Naive thymus-derived CD4-positive, alpha-beta T cell (primary cell): ENCODE results near the gene NRXN2. TPM values are rescaled to one million over a fixed set of nuclear protein-coding genes. Genes with fewer than 3 reads are reported as not detected.
A peak's percentile ranks its signal among the peaks of the same experiment; 100 is the strongest.
"Not testable (repeated sequence)": the region's sequence is repeated elsewhere in the genome, so short reads cannot be mapped to it uniquely, and the experiment has no call there.

Experiments used
- ATAC-seq: fragments of 150-1000 bp; cut with Tn5 transposase; 2 replicates; pipeline ENCODE4 v1.10.0; 2021; ENCODE audit warnings: mild to moderate bottlenecking, moderate library complexity
- CTCF ChIA-PET: fragments of 350-600 bp; sonication (Branson Sonifier 250); formaldehyde crosslinking; loops from one replicate; lab custom pipeline; 2021; ENCODE audit warnings: antibody characterized with exemption; lab: Charles Lee
- POLR2A ChIA-PET: fragments of 350-600 bp; sonication (Branson Sonifier 250); formaldehyde crosslinking; loops from one replicate; lab custom pipeline; 2021; ENCODE audit warnings: antibody characterized with exemption, inconsistent platforms; lab: Charles Lee
- DNase-seq, 9 donors: peaks; one replicate each; pipeline versions ENCODE4 v3.0.0 to v3.0.0-alpha.2; 2020 to 2022; ENCODE audit warnings: mixed read lengths in 1 of 9
- H3K27ac ChIP-seq: one replicate; pipeline ENCODE4 v1.7.0; 2013; ENCODE audit warnings: mild to moderate bottlenecking, low read depth, low read length, moderate library complexity
- H3K27me3 ChIP-seq, 2 donors: one replicate each; pipeline ENCODE4 v1.7.0; 2013; ENCODE audit warnings: low read length in 2 of 2, mild to moderate bottlenecking in 2 of 2, moderate library complexity in 2 of 2; ENCODE audit not compliant: control insufficient read depth in 2 of 2, insufficient read depth in 2 of 2
- H3K36me3 ChIP-seq, 3 experiments: 1 replicate in 2 of 3; 2 replicates in 1 of 3; pipeline ENCODE4 v1.7.0; 2013; ENCODE audit warnings: low read length in 3 of 3, mild to moderate bottlenecking in 3 of 3, moderate library complexity in 1 of 3; ENCODE audit not compliant: insufficient read depth in 3 of 3, control insufficient read depth in 2 of 3
- H3K4me1 ChIP-seq, 2 donors: one replicate each; pipeline ENCODE4 v1.7.0; 2013; ENCODE audit warnings: low read length in 2 of 2, mild to moderate bottlenecking in 2 of 2, moderate library complexity in 1 of 2; ENCODE audit not compliant: control insufficient read depth in 2 of 2, insufficient read depth in 2 of 2
- H3K4me3 ChIP-seq: 2 replicates; pipeline ENCODE4 v1.7.0; 2013; ENCODE audit warnings: mild to moderate bottlenecking, low read length
- H3K9me3 ChIP-seq, 3 experiments: 1 replicate in 2 of 3; 2 replicates in 1 of 3; pipeline ENCODE4 v1.7.0; 2013; ENCODE audit warnings: low read length in 3 of 3; ENCODE audit not compliant: control insufficient read depth in 2 of 3
- H3K27ac Mint-ChIP-seq, 9 donors: one replicate each; pipeline ENCODE4 v1.8.0; 2020 to 2022; ENCODE audit warnings: mixed read lengths in 9 of 9, mild to moderate bottlenecking in 8 of 9, moderate library complexity in 5 of 9, inconsistent platforms in 2 of 9
- H3K27me3 Mint-ChIP-seq, 5 donors: one replicate each; pipeline ENCODE4 v1.8.0; 2021 to 2022; ENCODE audit warnings: mixed read lengths in 5 of 5, mild to moderate bottlenecking in 1 of 5
- H3K36me3 Mint-ChIP-seq, 5 donors: one replicate each; pipeline ENCODE4 v1.8.0; 2020 to 2022; ENCODE audit warnings: mixed read lengths in 5 of 5, mild to moderate bottlenecking in 3 of 5, inconsistent platforms in 1 of 5
- H3K4me1 Mint-ChIP-seq, 7 donors: one replicate each; pipeline ENCODE4 v1.8.0; 2020 to 2022; ENCODE audit warnings: mixed read lengths in 7 of 7, mild to moderate bottlenecking in 3 of 7, inconsistent platforms in 1 of 7
- H3K4me3 Mint-ChIP-seq, 10 donors: one replicate each; pipeline ENCODE4 v1.8.0; 2020 to 2022; ENCODE audit warnings: mild to moderate bottlenecking in 10 of 10, mixed read lengths in 10 of 10, moderate library complexity in 6 of 10, inconsistent platforms in 2 of 10
- H3K9me3 Mint-ChIP-seq, 11 donors: one replicate each; pipeline ENCODE4 v1.8.0; 2020 to 2022; ENCODE audit warnings: mixed read lengths in 11 of 11, mild to moderate bottlenecking in 4 of 11, inconsistent platforms in 1 of 11, moderate library complexity in 1 of 11
- intact Hi-C, 2 donors: fragments of 100-400 bp; cut with micrococcal nuclease; formaldehyde crosslinking; loops; one replicate each; pipeline ENCODE4 v1.15.1; 2023
- polyA plus RNA-seq, 2 donors: library from polyadenylated mRNA; unstranded; fragments of 300-500 nt; fragmentation: Illumina TruSeq; gene quantifications; one replicate each; pipeline ENCODE4 v1.2.3, GENCODE V29; 2021
- total RNA-seq, 6 experiments: library from RNA in 5 of 6; stranded (reverse) in 5 of 6; gene quantifications; 1 replicate in 5 of 6; 2 replicates in 1 of 6; pipeline ENCODE4 v1.2.3 and lab custom pipeline; 2021 to 2026

NRXN2 gene
- total and polyA plus RNA-seq, 7 experiments from 2014 or later = 0.07 to 0.71 (median 0.27) TPM; not detected in 4

- H3K4me1 Mint-ChIP-seq = peaks cover 0 to 10% (median 0%) of the 10 kb centered on the region in 7 donors
- ATAC-seq (no peak), DNase-seq (no peak)
- Histone ChIP-seq H3K9me3 (no peaks in the 10 kb centered on the region), H3K4me1 (no peaks in the 10 kb centered on the region), H3K4me3 (no peak overlapping the region), H3K27ac (no peak overlapping the region), H3K36me3 (no peaks in the 10 kb centered on the region), H3K27me3 (no peaks in the 10 kb centered on the region)
- ChIA-PET CTCF (no interaction called here), POLR2A (no interaction called here)
- peaks cover 2 to 26% (median 16%) of the 10 kb centered on the region in 5 donors for H3K27me3 Mint-ChIP-seq
- peaks cover 0 to 2% (median 0%) of the 10 kb centered on the region in 11 donors for H3K9me3 Mint-ChIP-seq
- H3K36me3 Mint-ChIP-seq = no peaks in the 10 kb centered on the region
- no peak overlapping the region for H3K27ac Mint-ChIP-seq
- H3K4me3 Mint-ChIP-seq = no peak overlapping the region
- intact Hi-C loops = no loop called here
Observed at GRCh38 chr11:64667154-64667745, 55.7 kb downstream of the NRXN2 start.

DNA sequence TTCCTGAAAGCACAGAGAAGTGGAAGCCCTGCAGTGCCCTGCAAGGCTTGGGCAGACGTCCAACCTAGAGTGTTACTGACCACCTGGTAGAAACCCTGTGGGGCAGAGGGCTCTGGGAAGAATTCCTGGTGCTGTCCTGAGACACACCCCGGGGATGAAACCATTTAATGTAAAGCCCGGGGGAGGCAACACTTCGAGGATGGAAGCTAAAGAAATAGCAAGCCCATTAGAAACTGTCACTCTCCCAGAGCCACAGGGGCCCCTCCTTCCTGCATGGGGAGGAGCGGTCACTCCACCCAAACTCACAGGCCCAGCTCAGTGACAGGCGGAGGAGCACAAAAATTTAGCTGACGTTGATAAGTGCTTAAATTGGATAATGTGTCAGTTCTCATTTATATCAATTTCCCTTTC, 57.6 kb downstream of the NRXN2 start:
- no peak overlapping the region for H3K4me3 ChIP-seq
- Mint-ChIP-seq H3K27me3 (peaks cover 0 to 15% (median 5%) of the 10 kb centered on the region in 5 donors), H3K4me3 (no peak overlapping the region), H3K9me3 (peaks cover 0 to 2% (median 0%) of the 10 kb centered on the region in 11 donors), H3K27ac (no peak overlapping the region), H3K4me1 (peaks cover 0 to 5% (median 0%) of the 10 kb centered on the region in 7 donors), H3K36me3 (no peaks in the 10 kb centered on the region)
- CTCF ChIA-PET = no interaction called here
- H3K36me3 ChIP-seq = no peaks in the 10 kb centered on the region
- no peaks in the 10 kb centered on the region for H3K27me3 ChIP-seq
- POLR2A ChIA-PET = no interaction called here
- no peaks in the 10 kb centered on the region for H3K9me3 ChIP-seq
- no peak for DNase-seq
- no peaks in the 10 kb centered on the region for H3K4me1 ChIP-seq
- intact Hi-C loops = no loop called here
- ATAC-seq = no peak
- H3K27ac ChIP-seq = no peak overlapping the region

DNA sequence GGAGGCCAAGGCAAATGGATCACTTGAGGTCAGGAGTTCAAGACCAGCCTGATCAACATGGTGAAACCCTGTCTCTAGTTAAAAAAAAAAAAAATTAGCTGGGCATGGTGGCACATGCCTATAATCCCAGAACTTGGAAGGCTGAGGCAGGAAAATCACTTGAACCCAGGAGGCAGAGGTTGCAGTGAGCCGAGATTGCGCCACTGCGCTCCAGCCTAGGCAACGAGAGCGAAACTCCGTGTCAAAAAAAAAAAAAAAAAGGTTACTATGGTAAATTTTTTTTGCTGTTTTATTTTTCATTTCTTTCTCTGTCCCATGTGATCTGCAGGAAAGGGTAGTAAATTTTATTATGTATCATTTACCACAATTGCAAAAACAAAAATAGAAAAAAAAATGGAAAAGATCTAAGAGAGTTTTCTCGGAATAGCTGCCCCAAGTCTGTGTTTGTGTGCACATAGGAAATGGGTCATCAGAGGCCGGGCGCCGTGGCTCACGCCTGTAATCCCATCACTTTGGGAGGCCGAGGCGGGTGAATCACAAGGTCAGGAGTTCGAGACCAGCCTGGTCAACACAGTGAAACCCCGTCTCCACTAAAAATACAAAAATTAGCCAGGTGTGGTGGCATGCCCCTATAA, 58.6 kb downstream of the NRXN2 start:
- H3K4me3 Mint-ChIP-seq, H3K9me3 ChIP-seq, CTCF ChIA-PET, H3K4me1 ChIP-seq, H3K4me1 Mint-ChIP-seq, H3K36me3 Mint-ChIP-seq, H3K9me3 Mint-ChIP-seq, H3K27ac ChIP-seq, ATAC-seq, DNase-seq, H3K27ac Mint-ChIP-seq, intact Hi-C loops, H3K27me3 ChIP-seq, POLR2A ChIA-PET, H3K4me3 ChIP-seq, H3K36me3 ChIP-seq: not testable (repeated sequence)
- H3K27me3 Mint-ChIP-seq = peaks cover 0 to 11% (median 3%) of the 10 kb centered on the region in 5 donors

GRCh38 chr11:64663656-64664055, 59.3 kb downstream of the NRXN2 start:
- Histone ChIP-seq H3K27ac (no peak overlapping the region), H3K36me3 (no peaks in the 10 kb centered on the region), H3K4me3 (no peak overlapping the region), H3K27me3 (no peaks in the 10 kb centered on the region), H3K9me3 (no peaks in the 10 kb centered on the region), H3K4me1 (no peaks in the 10 kb centered on the region)
- no peaks in the 10 kb centered on the region for H3K36me3 Mint-ChIP-seq
- peaks cover 0 to 2% (median 0%) of the 10 kb centered on the region in 11 donors for H3K9me3 Mint-ChIP-seq
- H3K27me3 Mint-ChIP-seq = peaks cover 0 to 8% (median 0%) of the 10 kb centered on the region in 5 donors
- intact Hi-C loops = no loop called here
- no peak overlapping the region for H3K4me3 Mint-ChIP-seq
- peaks cover 0 to 5% (median 0%) of the 10 kb centered on the region in 7 donors for H3K4me1 Mint-ChIP-seq
- peak overlapping the region in 1 of 9 donors; percentile 23 for H3K27ac Mint-ChIP-seq
- ATAC-seq (no peak), DNase-seq (no peak)
- POLR2A ChIA-PET = no interaction called here
- CTCF ChIA-PET = no interaction called here

- Histone ChIP-seq H3K4me1 (no peaks in the 10 kb centered on the region), H3K27ac (no peak overlapping the region), H3K36me3 (no peaks in the 10 kb centered on the region), H3K27me3 (no peaks in the 10 kb centered on the region), H3K4me3 (no peak overlapping the region), H3K9me3 (no peaks in the 10 kb centered on the region)
- Mint-ChIP-seq H3K4me3 (no peak overlapping the region), H3K27ac (no peak overlapping the region), H3K4me1 (peaks cover 0 to 11% (median 0%) of the 10 kb centered on the region in 7 donors), H3K36me3 (no peaks in the 10 kb centered on the region), H3K9me3 (no peaks in the 10 kb centered on the region), H3K27me3 (peaks cover 0 to 4% (median 0%) of the 10 kb centered on the region in 5 donors)
- intact Hi-C loops = no loop called here
- CTCF ChIA-PET = no interaction called here
- DNase-seq = no peak
- POLR2A ChIA-PET = no interaction called here
- ATAC-seq = no peak
Observed at GRCh38 chr11:64661614-64662013, 61.4 kb downstream of the NRXN2 start.

DNA sequence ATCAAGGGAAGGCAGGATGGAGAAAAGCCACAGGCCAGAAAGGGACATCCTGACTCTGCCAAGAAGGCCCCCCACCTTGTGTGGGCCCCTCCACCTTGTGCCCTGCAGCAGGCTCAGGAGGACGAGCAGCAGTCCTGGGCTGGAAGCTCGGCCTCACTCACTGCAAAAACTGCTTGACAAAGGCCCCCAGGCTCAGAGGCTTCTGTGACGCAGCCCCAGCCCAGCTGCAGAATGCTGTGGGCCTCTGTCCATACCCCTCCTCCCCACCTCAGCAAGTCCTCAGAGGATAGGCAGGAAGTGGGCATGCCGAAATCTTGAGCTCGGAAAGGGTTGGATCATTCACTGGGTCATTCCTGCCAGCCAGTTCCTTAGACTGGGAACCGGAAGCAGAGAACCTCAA, 61.9 kb downstream of the NRXN2 start:
- Histone ChIP-seq H3K4me1 (no peaks in the 10 kb centered on the region), H3K9me3 (no peaks in the 10 kb centered on the region), H3K27me3 (no peaks in the 10 kb centered on the region), H3K36me3 (no peaks in the 10 kb centered on the region), H3K27ac (no peak overlapping the region), H3K4me3 (no peak overlapping the region)
- ChIA-PET POLR2A (no interaction called here), CTCF (no interaction called here)
- DNase-seq (no peak), ATAC-seq (no peak)
- no peaks in the 10 kb centered on the region for H3K9me3 Mint-ChIP-seq
- peaks cover 0 to 4% (median 0%) of the 10 kb centered on the region in 5 donors for H3K27me3 Mint-ChIP-seq
- H3K27ac Mint-ChIP-seq = no peak overlapping the region
- intact Hi-C loops = no loop called here
- peaks cover 0 to 11% (median 0%) of the 10 kb centered on the region in 7 donors for H3K4me1 Mint-ChIP-seq
- no peaks in the 10 kb centered on the region for H3K36me3 Mint-ChIP-seq
- H3K4me3 Mint-ChIP-seq = no peak overlapping the region

DNA sequence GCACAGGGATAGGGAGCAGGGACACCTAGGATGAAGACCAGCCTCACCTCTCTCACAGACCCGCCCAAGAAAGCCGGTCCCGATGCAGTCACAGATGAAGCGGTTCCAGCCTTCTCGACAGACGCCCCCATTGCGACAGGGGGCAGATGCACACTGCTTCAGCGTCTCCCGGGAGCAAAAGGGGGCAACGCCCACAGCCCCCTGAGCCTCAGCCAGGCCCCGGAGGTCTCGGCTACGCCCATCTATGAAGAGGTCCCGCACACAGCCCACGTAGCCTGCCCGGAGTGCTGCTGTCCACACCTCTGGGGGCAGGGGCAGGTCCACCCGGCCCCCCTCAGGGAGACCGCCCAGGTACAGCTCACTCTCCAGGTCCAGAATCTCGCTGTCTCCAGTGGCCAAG, 62.3 kb downstream of the NRXN2 start:
- Mint-ChIP-seq H3K27ac (no peak overlapping the region), H3K9me3 (no peaks in the 10 kb centered on the region), H3K27me3 (peaks cover 0 to 4% (median 0%) of the 10 kb centered on the region in 5 donors), H3K4me1 (peaks cover 0 to 11% (median 0%) of the 10 kb centered on the region in 7 donors), H3K36me3 (no peaks in the 10 kb centered on the region), H3K4me3 (no peak overlapping the region)
- CTCF ChIA-PET = no interaction called here
- ATAC-seq (no peak), DNase-seq (no peak)
- no peaks in the 10 kb centered on the region for H3K9me3 ChIP-seq
- intact Hi-C loops = no loop called here
- no peaks in the 10 kb centered on the region for H3K36me3 ChIP-seq
- no peak overlapping the region for H3K27ac ChIP-seq
- no peaks in the 10 kb centered on the region for H3K27me3 ChIP-seq
- H3K4me1 ChIP-seq = no peaks in the 10 kb centered on the region
- no peak overlapping the region for H3K4me3 ChIP-seq
- POLR2A ChIA-PET = no interaction called here
